NCI-H748 (cell line): ENCODE results near the gene GPR150.
A peak's percentile ranks its signal among the peaks of the same experiment; 100 is the strongest.

Experiments used
- DNase-seq: peaks from one replicate; lab custom pipeline; 2025; ENCODE audit not compliant: unreplicated experiment; lab: John Stamatoyannopoulos, UW

GPR150 gene

GRCh38 chr5:95620030-95620869 lies at the start of gene GPR150:
GPR150 (plus strand) TSS chr5:95620087; CDS start chr5:95620276, 189 bp downstream.
- peak; percentile 78 for DNase-seq

DNA sequence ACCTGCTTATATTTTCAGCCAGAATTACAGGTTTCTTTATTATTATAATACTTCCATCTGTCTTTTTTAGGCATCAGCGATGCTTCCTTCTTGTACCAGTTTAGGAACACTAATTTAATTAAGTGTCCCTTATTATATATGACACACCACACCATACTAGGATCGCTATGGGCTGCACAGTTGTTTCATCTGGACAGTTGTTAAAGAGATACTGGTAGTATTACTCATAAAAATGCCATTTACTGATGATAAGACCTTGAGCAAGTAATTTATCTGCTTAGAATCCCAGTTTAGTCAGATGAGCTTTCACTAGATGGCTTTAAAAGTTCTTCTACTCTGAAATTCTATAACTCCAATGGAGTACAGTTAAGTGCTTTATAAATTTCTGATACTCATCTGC lies 47.9 kb upstream of the GPR150 start:
- no peak for DNase-seq

DNA sequence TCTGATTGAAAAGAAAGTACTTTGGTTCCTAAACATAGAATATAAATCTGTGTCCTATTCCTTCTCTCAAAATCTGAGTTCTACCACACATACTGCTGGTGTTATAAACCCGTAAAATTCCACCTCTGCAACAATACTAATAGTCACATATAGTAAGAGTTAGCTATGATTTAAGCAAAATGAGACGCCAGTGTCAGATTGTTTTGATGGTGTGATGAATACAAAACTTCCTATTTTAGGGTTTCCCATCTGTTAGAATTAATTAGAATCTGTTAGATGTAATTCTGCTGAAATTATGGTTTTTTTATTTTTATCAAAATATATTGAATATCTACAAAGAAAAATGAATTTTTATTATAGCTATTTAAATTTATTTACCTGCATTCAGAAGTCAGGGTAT lies 38.3 kb upstream of the GPR150 start:
- no peak for DNase-seq

GRCh38 chr5:95583992-95584391 lies 35.9 kb upstream of the GPR150 start:
- DNase-seq, result no peak

DNA sequence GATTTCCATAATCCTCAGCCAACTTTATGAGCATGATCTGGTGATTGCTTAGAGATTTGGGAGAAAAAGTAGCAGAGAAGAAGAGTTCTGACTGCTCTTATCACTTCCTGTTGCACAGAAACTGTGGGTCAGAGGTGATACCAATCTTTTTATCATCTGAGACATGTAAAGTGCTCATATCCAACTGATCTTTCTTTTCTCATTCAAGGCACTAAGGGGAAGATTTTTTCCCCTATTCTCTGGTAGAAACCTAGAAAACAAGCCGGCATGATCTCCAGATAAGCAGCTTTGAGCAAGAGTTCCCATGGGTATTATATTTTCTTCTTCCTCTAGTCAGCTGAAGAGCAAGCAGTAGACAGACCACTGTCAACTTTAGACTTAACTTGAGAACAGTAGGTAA lies 29.0 kb upstream of the GPR150 start:
- no peak for DNase-seq

DNA sequence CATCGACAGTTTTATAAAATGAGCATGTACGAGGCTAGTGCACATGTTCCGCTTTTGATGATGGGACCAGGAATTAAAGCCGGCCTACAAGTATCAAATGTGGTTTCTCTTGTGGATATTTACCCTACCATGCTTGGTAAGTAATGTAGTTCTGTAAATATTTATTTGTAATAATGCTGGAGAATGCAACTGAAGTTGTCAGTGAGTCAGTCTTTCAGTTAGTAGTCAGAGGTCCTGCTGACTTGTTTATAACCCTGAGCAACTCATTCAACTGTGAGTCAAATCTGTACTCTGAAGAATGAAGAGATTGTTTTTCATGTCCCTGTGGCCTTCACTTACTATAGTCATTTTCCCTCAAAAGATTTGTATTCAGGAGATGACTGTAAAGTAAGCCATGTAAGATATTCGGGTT lies 28.4 kb upstream of the GPR150 start:
- DNase-seq, result no peak

- peak; percentile 21 for DNase-seq
These were observed 24.5 kb upstream of the GPR150 start for GRCh38 chr5:95595289-95595931.

- DNase-seq, result no peak
These were observed 20.6 kb upstream of the GPR150 start for GRCh38 chr5:95599252-95599651.

- no peak for DNase-seq
These were observed 19.3 kb upstream of the GPR150 start for GRCh38 chr5:95600557-95600956.

- no peak for DNase-seq
These were observed 14.1 kb upstream of the GPR150 start for GRCh38 chr5:95605786-95606185.

GRCh38 chr5:95606419-95606818 lies 13.5 kb upstream of the GPR150 start:
- DNase-seq, result no peak

- no peak for DNase-seq
These were observed 10.2 kb upstream of the GPR150 start for GRCh38 chr5:95609711-95610110.

DNA sequence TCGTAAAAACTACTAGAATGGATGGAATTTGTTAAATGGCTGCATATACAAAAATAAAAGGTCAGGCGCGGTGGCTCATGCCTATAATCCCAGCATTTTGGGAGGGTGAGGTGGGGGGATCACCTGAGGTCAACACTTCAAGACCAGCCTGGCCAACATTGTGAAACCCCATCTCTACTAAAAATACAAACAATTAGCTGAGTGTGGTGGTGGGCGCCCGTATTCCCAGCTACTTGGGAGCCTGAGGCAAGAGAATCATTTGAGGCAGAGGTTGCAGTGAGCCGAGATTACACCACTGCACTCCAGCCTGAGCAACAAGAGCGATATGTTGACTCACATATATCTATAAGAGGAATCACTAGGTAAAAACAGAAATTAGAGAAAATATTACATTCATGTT lies 9.3 kb upstream of the GPR150 start:
- DNase-seq, result no peak

GRCh38 chr5:95611396-95611795 lies 8.5 kb upstream of the GPR150 start:
- no peak for DNase-seq

DNA sequence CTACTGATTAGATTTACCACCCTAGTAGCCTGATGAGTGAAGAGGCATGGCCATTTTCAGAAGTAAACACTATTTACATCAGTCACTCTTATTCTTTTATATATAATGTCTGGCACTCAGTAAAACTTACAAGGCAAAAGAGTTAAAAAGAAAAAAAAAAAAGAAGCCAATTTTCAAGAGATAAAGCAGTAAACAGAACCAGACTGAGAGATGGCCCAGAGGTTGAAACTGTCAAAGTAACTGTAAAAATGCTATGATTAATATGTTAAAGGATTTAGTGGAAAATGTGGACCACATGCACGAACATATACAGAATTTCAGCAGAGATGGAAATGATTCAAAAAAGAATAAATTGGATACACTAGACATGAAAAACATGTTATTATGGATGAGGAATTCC lies 6.4 kb upstream of the GPR150 start:
- DNase-seq, result no peak

DNA sequence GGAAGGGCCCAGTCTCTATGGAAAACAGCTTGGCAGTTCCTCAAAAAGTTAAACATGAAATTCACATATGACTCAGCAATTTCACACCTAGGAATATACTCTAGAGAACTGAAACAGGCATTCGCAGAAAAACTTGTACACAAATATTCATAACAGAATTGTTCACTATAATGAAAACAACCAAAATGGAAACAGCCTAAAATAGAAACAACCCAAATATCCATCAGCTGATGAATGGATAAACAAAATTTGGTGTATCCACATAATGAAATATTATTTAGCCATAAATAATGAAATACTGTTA lies 4.8 kb upstream of the GPR150 start:
- DNase-seq, result no peak

GRCh38 chr5:95617057-95617456 lies 2.8 kb upstream of the GPR150 start:
- no peak for DNase-seq

- DNase-seq, result no peak
These were observed 791 bp upstream of the GPR150 start for GRCh38 chr5:95619096-95619495.

DNA sequence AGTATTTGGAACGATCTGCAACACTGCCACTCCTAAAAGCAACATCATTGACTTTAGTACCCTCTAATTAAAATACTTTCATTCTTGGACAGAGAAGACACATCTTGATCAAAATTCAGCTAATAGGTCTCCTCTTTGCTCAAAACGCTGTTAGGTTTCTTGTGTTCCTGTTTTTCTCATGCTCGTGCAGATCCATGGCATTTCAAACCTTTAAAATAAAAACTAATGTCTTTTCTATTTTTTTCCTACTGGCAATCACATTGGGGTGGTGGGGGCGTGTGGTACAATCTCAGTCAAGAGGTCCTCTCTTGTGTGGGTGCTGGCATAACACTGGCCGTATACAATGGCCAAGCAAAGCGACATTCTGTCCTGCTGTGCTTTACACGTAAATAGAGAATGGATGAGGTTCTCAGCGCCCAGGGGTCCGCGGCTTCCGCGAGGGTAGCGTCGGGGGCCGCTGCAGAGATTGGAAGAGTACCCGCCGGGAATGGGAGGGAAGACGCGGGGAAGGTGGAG lies 315 bp upstream of the GPR150 start:
- no peak for DNase-seq

DNA sequence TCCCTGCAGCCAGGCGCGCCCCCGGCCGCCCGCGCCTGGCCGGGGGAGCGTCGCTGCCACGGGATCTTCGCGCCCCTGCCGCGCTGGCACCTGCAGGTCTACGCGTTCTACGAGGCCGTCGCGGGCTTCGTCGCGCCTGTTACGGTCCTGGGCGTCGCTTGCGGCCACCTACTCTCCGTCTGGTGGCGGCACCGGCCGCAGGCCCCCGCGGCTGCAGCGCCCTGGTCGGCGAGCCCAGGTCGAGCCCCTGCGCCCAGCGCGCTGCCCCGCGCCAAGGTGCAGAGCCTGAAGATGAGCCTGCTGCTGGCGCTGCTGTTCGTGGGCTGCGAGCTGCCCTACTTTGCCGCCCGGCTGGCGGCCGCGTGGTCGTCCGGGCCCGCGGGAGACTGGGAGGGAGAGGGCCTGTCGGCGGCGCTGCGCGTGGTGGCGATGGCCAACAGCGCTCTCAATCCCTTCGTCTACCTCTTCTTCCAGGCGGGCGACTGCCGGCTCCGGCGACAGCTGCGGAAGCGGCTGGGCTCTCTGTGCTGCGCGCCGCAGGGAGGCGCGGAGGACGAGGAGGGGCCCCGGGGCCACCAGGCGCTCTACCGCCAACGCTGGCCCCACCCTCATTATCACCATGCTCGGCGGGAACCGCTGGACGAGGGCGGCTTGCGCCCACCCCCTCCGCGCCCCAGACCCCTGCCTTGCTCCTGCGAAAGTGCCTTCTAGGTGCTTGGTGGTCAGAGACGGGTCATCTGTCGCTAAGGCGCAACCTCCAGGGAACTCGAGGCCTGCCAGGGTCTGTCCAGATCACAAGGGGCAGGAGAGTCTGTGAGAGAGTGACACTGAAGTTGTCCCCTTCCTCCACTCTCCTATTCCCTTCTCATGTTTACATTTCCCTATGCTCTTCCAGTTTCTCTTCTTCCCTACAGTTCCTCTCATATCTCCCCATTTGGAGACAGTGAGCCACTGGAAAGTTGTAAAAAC lies 1.3 kb downstream of the GPR150 start:
- DNase-seq, result peak; percentile 81

GRCh38 chr5:95621839-95622629 lies 2.1 kb downstream of the GPR150 start:
- no peak for DNase-seq
